ENCODE data around the gene DRC1. TPM values are rescaled to one million over a fixed set of nuclear protein-coding genes. Genes with fewer than 3 reads are reported as not detected.
"Not testable (repeated sequence)": the region's sequence is repeated elsewhere in the genome, so short reads cannot be mapped to it uniquely, and the experiment has no call there.

The DRC1 gene
- total RNA-seq (2021; fragmentation: NEBNext Ultra II Directional; extraction: Animal tissue kit (Norgen Biotek cat#: 25700)), result not detected
- long read RNA-seq, result 0 reads

DNA sequence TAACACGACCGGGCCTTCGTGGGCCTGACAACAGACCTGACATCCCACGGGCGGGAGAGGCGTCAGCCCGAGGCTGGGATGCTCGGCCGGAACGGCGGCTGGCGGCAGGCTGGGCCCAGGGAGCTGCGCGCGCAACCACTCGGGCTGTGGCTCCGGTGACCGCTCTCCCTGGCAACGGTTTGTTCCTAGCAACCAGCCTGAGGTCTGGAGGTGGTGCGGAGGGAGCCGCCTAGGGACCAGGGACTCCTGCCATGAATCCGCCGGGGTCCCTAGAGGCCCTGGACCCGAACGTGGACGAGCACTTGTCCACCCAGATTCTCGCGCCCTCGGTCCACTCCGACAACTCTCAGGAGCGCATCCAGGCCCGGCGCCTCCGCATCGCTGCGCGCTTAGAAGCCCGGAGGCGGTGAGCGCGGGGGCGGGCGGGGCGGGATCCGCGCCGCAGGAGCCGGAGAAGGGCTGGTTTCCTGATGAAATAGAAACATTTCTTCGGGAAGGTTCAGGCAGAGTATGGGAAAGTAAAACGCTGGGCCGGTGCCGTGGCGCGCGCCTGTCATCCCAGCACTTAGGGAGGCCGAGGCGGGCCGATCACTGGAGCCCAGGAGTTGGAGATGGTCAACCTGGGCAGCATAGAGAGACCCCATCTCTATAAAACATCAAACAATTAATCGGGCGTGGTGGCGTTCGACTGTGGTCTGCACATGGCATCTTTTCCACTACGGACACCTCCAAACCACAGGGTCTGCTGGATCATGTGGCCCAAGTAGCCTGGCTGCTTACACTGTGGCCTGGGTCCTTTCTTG is at the start of gene DRC1:
TSS of gene DRC1 (plus strand) at position 182 of the 803 bp plus-strand sequence. CDS start at position 252, 70 bp downstream.
- H3K36me3 Mint-ChIP-seq (ENCODE audit: low read depth), result peaks cover 2% of the 10 kb centered on the region; the same call in 1 of the 2 replicates
- peak within 1 kb of the TSS; percentile 59; the same call in 1 of the 2 replicates for H3K4me3 Mint-ChIP-seq
- no peaks in the 10 kb centered on the region; the same call in 1 of the 2 replicates for H3K27me3 Mint-ChIP-seq (ENCODE audit: insufficient read depth)
- H3K4me1 Mint-ChIP-seq (ENCODE audit: low read depth), result no peaks in the 10 kb centered on the region; the same call in 1 of the 2 replicates
- TF ChIP-seq, protein P1, sequence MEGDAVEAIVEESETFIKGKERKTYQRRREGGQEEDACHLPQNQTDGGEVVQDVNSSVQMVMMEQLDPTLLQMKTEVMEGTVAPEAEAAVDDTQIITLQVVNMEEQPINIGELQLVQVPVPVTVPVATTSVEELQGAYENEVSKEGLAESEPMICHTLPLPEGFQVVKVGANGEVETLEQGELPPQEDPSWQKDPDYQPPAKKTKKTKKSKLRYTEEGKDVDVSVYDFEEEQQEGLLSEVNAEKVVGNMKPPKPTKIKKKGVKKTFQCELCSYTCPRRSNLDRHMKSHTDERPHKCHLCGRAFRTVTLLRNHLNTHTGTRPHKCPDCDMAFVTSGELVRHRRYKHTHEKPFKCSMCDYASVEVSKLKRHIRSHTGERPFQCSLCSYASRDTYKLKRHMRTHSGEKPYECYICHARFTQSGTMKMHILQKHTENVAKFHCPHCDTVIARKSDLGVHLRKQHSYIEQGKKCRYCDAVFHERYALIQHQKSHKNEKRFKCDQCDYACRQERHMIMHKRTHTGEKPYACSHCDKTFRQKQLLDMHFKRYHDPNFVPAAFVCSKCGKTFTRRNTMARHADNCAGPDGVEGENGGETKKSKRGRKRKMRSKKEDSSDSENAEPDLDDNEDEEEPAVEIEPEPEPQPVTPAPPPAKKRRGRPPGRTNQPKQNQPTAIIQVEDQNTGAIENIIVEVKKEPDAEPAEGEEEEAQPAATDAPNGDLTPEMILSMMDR (IDR thresholded peaks at IDR 0.05), result no peak
- no peaks in the 10 kb centered on the region for H3K9me3 Mint-ChIP-seq
- no peak within 1 kb of the TSS; the same call in 1 of the 2 replicates for H3K27ac Mint-ChIP-seq
- peak; percentile 76 for DNase-seq

DNA sequence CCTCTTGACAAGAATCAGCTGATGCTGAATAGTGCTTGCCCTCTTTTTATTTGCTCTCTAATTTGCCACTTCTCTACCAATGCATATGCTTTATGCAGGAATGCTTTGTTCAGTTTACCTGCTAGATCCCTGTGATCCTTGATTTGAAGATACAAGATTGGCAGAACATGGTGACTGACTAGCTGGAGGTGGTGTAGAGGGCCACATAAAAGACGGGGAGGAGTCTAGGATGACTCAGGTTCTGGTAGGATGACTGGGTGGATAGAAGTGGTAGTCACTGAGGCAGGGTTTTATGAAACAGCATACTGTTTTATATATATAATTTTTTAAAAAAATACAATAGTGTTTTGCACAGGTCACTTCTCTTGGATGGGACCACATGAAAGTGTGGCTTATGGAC is 48.8 kb upstream of the DRC1 start:
- peaks cover 2% of the 10 kb centered on the region; the same call in 1 of the 2 replicates for H3K27me3 Mint-ChIP-seq (ENCODE audit: insufficient read depth)
- peak; percentile 30 for DNase-seq
- H3K9me3 Mint-ChIP-seq, result no peaks in the 10 kb centered on the region
- H3K4me1 Mint-ChIP-seq (ENCODE audit: low read depth), result peaks cover 63% of the 10 kb centered on the region
- TF ChIP-seq, protein P1 (IDR thresholded peaks at IDR 0.05), result no peak
- H3K36me3 Mint-ChIP-seq (ENCODE audit: low read depth), result peaks cover 13% of the 10 kb centered on the region
- no peak overlapping the region for H3K4me3 Mint-ChIP-seq
- H3K27ac Mint-ChIP-seq, result peak overlapping the region; percentile 32; the same call in 1 of the 2 replicates

DNA sequence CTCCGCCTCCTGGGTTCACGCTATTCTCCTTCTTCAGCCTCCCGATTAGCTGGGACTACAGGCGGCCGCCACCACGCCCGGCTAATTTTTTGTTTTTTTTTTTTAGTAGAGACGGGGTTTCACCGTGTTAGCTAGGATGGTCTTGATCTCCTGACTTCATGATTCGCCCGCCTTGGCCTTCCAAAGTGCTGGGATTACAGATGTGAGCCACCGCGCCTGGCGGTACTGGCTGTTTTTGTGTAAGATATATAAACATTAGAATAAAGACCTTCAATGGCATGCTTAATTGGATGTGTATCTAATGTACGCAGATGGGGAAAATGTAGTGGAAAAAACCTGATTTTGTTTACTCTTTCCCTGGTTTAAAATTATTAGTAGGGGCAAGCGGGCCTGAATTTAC is 47.3 kb upstream of the DRC1 start:
- not testable (repeated sequence) for H3K36me3 Mint-ChIP-seq (ENCODE audit: low read depth); H3K27me3 Mint-ChIP-seq (ENCODE audit: insufficient read depth); H3K9me3 Mint-ChIP-seq; H3K4me3 Mint-ChIP-seq; DNase-seq
- H3K4me1 Mint-ChIP-seq (ENCODE audit: low read depth), result peaks cover 61% of the 10 kb centered on the region
- H3K27ac Mint-ChIP-seq, result 0 out of 2 replicates have a peak overlapping the region, but pooled peaks have one; percentile 27

DNA sequence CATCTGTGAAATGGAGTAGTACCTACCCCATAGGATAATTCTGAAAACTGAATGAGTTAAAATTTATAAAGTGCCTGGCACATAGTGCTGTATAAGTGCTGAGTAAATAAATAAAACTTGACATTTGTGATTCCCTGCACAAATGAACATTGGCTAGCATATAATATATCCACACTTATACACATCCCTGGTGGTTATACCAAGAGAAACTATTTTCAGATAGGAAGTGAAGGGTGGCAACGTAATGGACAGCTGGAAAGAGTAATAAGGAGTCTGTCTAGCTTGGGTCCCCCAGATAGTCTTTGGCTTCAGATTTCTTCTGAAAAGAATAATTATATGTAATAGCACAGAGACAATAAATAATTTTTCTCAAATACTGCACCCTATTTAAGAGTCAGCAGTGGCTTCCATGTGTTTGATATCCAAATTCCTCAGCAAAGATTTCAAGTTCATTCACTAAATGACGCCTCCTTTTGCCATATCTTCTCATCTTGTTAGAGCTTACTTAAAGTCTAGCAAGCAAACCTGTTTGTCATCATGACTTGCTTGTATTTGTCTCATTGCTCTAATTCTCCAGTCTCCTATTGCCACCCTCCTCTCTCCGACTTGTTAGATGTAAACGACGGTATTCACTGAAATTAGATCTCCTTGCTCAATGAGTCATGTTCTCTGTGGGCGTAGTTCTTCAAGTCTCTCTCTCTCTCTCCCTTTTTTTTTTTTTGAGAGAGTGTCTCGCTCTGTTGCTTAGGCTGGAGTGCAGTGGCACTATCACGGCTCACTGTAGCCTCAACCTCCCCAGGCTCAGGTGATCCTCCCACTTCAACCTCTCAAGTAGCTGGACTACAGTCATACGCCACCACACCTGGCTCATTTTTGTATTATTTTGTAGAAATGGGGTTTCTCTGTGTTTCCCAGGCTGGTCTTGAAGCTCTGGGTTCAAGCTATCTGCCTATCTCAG is 46.4 kb upstream of the DRC1 start:
- peaks cover 66% of the 10 kb centered on the region for H3K4me1 Mint-ChIP-seq (ENCODE audit: low read depth)
- peak; percentile 88 for DNase-seq
- H3K27ac Mint-ChIP-seq, result peak overlapping the region; percentile 58
- TF ChIP-seq, protein P1 (IDR thresholded peaks at IDR 0.05), result no peak
- H3K4me3 Mint-ChIP-seq, result peak overlapping the region; percentile 54
- peaks cover 7% of the 10 kb centered on the region; the same call in 1 of the 2 replicates for H3K36me3 Mint-ChIP-seq (ENCODE audit: low read depth)
- H3K27me3 Mint-ChIP-seq (ENCODE audit: insufficient read depth), result peaks cover 2% of the 10 kb centered on the region; the same call in 1 of the 2 replicates
- no peaks in the 10 kb centered on the region for H3K9me3 Mint-ChIP-seq

DNA sequence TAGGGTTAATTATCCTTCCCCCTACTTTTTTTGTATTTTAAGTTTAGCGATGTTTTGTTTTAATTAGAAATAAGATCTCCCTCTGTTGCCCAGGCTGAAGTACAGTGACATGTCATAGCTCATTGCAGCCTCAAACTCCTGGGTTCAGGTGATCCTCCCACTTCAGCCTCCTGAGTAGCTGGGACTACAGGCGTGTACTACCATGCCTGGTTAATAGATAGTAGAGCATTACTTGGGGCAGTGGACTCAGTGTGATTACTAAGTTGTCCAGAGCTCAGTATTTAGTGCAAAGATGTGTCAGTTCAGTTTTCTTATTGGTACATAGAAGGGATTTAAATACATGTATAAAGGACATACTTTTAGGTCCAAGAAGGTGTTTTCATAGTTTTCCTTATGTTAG is 45.6 kb upstream of the DRC1 start:
- TF ChIP-seq, protein P1 (IDR thresholded peaks at IDR 0.05), result no peak
- peak overlapping the region; percentile 58 for H3K27ac Mint-ChIP-seq

More for the DNA sequence above, 45.6 kb upstream of the DRC1 start:
- peaks cover 5% of the 10 kb centered on the region; the same call in 1 of the 2 replicates for H3K36me3 Mint-ChIP-seq (ENCODE audit: low read depth)
- H3K27me3 Mint-ChIP-seq (ENCODE audit: insufficient read depth), result no peaks in the 10 kb centered on the region; the same call in 1 of the 2 replicates
- no peak overlapping the region for H3K4me3 Mint-ChIP-seq
- H3K9me3 Mint-ChIP-seq, result no peaks in the 10 kb centered on the region
- peaks cover 66% of the 10 kb centered on the region for H3K4me1 Mint-ChIP-seq (ENCODE audit: low read depth)
- no peak for DNase-seq
